T-helper 17 cell (primary cell): ENCODE measurements around the gene PACS2. TPM values are rescaled to one million over a fixed set of nuclear protein-coding genes. Genes with fewer than 3 reads are reported as not detected.
A peak's percentile ranks its signal among the peaks of the same experiment; 100 is the strongest.

Source experiments
- ATAC-seq: fragments of 150-1000 bp; cut with Tn5 transposase; 2 replicates; pipeline ENCODE4 v1.10.0; 2021; ENCODE audit warnings: mild to moderate bottlenecking, moderate library complexity
- DNase-seq, 3 donors: peaks; one replicate each; pipeline versions ENCODE4 v3.0.0 to v3.0.0-alpha.2; 2020 to 2021
- H3K9me3 ChIP-seq: one replicate; pipeline ENCODE4 v1.7.0; 2013; ENCODE audit warnings: low read length, mild to moderate bottlenecking; ENCODE audit not compliant: control insufficient read depth, poor library complexity, severe bottlenecking
- H3K27ac Mint-ChIP-seq: one replicate; pipeline ENCODE4 v1.8.0; 2022; ENCODE audit warnings: mild to moderate bottlenecking, moderate library complexity, mixed read lengths
- H3K27me3 Mint-ChIP-seq: one replicate; pipeline ENCODE4 v1.8.0; 2022; ENCODE audit warnings: mixed read lengths
- H3K36me3 Mint-ChIP-seq: one replicate; pipeline ENCODE4 v1.8.0; 2022; ENCODE audit warnings: low read depth, mixed read lengths
- H3K4me1 Mint-ChIP-seq: one replicate; pipeline ENCODE4 v1.8.0; 2022; ENCODE audit warnings: mild to moderate bottlenecking, mixed read lengths
- H3K4me3 Mint-ChIP-seq: one replicate; pipeline ENCODE4 v1.8.0; 2022; ENCODE audit warnings: mild to moderate bottlenecking, moderate library complexity, mixed read lengths
- total RNA-seq, 4 donors: library from RNA in 2 of 4; stranded (reverse) in 2 of 4; gene quantifications; one replicate each; pipeline ENCODE4 v1.2.3 and lab custom pipeline; 2022 to 2026

Gene PACS2
- total RNA-seq, 2 donors from 2014 or later, result 56.0 to 64.9 TPM

GRCh38 chr14:105374389-105374788 lies 59.8 kb downstream of the PACS2 start:
- Mint-ChIP-seq H3K27me3 (no peaks in the 10 kb centered on the region), H3K4me3 (no peak overlapping the region), H3K27ac (no peak overlapping the region), H3K36me3 (peaks cover 2% of the 10 kb centered on the region), H3K4me1 (peaks cover 12% of the 10 kb centered on the region)
- no peaks in the 10 kb centered on the region for H3K9me3 ChIP-seq
- no peak for ATAC-seq
- no peak for DNase-seq

DNA sequence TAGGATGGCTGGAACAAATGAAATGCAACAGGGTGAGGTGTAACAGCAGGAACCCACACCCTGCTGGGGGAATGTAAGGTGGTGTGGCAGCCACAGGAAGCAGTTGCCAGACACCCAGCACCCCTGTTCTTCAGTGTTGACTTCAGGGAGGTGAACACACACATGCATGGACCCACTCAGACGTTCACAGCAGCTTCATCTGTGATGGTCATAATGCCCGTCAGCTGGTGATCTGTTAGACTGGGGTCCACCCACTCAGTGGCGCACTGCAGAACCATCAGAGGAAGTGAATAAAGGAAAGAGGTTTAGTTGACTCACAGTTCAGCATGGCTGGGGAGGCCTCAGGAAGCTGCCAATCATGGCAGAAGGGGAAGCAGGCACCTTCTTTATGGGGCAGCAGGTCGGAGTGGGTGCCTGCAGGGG lies 61.1 kb downstream of the PACS2 start:
- H3K9me3 ChIP-seq, result no peaks in the 10 kb centered on the region
- ATAC-seq (peak; percentile 16), DNase-seq (no peak)
- Mint-ChIP-seq H3K27me3 (no peaks in the 10 kb centered on the region), H3K4me1 (peaks cover 12% of the 10 kb centered on the region), H3K27ac (peak overlapping the region; percentile 19), H3K4me3 (peak overlapping the region; percentile 39), H3K36me3 (peaks cover 2% of the 10 kb centered on the region)

- no peaks in the 10 kb centered on the region for H3K9me3 ChIP-seq
- H3K36me3 Mint-ChIP-seq, result no peaks in the 10 kb centered on the region
- ATAC-seq, result no peak
- no peak overlapping the region for H3K4me3 Mint-ChIP-seq
- no peaks in the 10 kb centered on the region for H3K27me3 Mint-ChIP-seq
- DNase-seq, result no peak
- peaks cover 8% of the 10 kb centered on the region for H3K4me1 Mint-ChIP-seq
- no peak overlapping the region for H3K27ac Mint-ChIP-seq
These were observed 62.2 kb downstream of the PACS2 start for GRCh38 chr14:105376521-105377440.

DNA sequence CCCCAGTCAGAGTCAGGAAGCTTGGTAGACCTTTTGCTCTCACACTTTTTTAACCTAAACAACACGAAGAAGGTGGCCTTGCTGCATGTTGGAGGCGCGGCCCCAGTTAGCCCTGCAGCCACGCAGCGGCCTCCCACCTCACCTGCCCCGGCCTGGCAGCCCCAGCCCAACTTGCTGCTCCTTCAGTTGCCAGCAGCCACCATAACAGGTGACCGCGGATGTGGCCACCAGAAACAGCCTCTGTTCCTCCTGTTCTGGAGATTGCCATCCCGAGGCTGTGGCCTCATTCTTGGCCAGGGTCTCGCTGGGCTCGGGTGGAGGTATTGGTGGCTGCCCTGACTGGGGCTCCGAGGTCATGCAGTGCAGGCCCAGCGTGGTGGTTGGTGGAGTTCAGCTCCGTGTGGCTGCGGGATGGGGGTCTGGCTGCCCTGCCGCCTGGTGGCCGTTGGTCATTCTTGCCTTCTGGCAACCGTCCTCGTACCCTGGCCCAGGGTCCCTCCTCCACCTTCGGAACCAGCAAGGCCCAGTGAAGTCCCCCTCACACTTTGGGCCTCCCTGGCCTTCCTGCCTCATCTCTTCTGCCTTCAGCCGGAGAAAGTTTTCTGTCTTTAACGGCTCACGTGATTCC lies 63.1 kb downstream of the PACS2 start:
- H3K9me3 ChIP-seq, result no peaks in the 10 kb centered on the region
- Mint-ChIP-seq H3K4me3 (no peak overlapping the region), H3K4me1 (peaks cover 8% of the 10 kb centered on the region), H3K27me3 (no peaks in the 10 kb centered on the region), H3K27ac (no peak overlapping the region), H3K36me3 (no peaks in the 10 kb centered on the region)
- DNase-seq, result no peak
- ATAC-seq, result no peak

GRCh38 chr14:105378199-105378598 lies 63.7 kb downstream of the PACS2 start:
- Mint-ChIP-seq H3K4me1 (peaks cover 8% of the 10 kb centered on the region), H3K27ac (no peak overlapping the region), H3K4me3 (no peak overlapping the region), H3K36me3 (no peaks in the 10 kb centered on the region), H3K27me3 (no peaks in the 10 kb centered on the region)
- H3K9me3 ChIP-seq, result no peaks in the 10 kb centered on the region
- DNase-seq, result no peak
- no peak for ATAC-seq

DNA sequence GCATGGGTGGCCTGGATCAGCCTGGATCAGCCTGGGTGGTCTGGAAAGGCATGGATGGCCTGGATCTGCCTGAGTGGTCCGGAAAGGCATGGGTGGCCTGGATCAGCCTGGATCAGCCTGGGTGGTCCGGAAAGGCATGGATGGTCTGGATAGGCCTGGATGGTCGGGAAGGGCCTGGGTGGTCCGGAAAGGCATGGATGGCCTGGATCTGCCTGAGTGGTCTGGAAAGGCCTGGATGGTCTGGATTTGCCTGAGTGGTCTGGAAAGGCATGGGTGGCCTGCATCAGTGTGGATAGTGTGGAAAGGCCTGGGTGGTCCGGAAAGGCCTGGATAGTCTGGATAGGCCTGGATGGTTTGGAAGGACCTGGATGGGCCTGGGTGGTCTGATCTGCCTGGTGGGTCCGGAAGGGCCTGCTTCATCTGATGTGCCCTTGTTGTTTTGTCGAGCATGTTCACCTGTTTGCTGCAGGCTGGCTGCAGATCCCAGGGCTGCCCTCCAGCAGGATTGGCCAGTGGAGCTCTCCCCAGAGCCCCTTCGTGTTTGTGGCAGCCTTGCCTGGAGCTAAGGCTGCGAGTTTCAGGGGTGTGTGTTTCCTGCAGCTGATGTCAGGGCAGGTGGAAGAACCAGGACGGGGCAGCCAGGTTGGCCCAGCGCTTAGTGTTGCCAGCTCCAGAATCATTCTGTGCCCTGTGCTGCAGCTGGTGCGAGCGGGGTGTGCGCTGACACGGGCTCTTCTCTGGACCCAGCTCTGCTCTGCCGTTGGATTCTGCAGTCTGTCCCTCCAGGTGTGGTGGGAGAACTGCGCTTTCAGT lies 64.5 kb downstream of the PACS2 start:
- Mint-ChIP-seq H3K4me1 (peaks cover 8% of the 10 kb centered on the region), H3K27me3 (no peaks in the 10 kb centered on the region), H3K27ac (no peak overlapping the region), H3K36me3 (no peaks in the 10 kb centered on the region), H3K4me3 (no peak overlapping the region)
- H3K9me3 ChIP-seq, result no peaks in the 10 kb centered on the region
- DNase-seq (no peak), ATAC-seq (no peak)

GRCh38 chr14:105379946-105380345 lies 65.4 kb downstream of the PACS2 start:
- no peak overlapping the region for H3K4me3 Mint-ChIP-seq
- ATAC-seq (no peak), DNase-seq (no peak)
- no peaks in the 10 kb centered on the region for H3K9me3 ChIP-seq
- H3K36me3 Mint-ChIP-seq, result no peaks in the 10 kb centered on the region
- H3K27ac Mint-ChIP-seq, result no peak overlapping the region
- H3K4me1 Mint-ChIP-seq, result peaks cover 8% of the 10 kb centered on the region
- H3K27me3 Mint-ChIP-seq, result no peaks in the 10 kb centered on the region

DNA sequence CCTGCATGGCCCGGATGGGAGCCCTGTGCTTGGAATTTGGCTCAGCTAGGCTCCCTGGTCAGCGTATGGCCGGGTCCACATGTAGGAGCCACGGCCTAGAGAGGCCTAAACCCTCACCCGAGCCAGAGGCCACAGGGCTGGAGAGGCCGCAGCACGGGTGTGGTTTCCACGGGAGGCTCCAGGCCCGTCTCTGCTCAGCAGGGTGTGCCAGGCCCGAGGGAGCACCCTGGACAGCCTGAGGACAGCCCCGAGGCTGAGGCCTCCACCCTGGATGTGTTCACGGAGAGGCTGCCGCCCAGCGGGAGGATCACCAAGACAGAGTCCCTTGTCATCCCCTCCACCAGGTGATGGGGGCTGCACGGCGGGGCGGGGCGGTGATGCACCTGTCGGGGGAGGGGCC lies 66.2 kb downstream of the PACS2 start:
- DNase-seq (no peak), ATAC-seq (no peak)
- Mint-ChIP-seq H3K27ac (no peak overlapping the region), H3K27me3 (no peaks in the 10 kb centered on the region), H3K4me1 (peaks cover 4% of the 10 kb centered on the region), H3K36me3 (no peaks in the 10 kb centered on the region), H3K4me3 (no peak overlapping the region)
- no peaks in the 10 kb centered on the region for H3K9me3 ChIP-seq

- Mint-ChIP-seq H3K4me3 (no peak overlapping the region), H3K36me3 (no peaks in the 10 kb centered on the region)
- ATAC-seq, result no peak
These were observed 67.1 kb downstream of the PACS2 start for GRCh38 chr14:105381446-105382342.

GRCh38 chr14:105382343-105383082 lies 68.0 kb downstream of the PACS2 start:
- Mint-ChIP-seq H3K27ac (no peak overlapping the region), H3K4me1 (no peaks in the 10 kb centered on the region), H3K36me3 (no peaks in the 10 kb centered on the region), H3K4me3 (no peak overlapping the region), H3K27me3 (no peaks in the 10 kb centered on the region)
- H3K9me3 ChIP-seq, result no peaks in the 10 kb centered on the region
- ATAC-seq (no peak), DNase-seq (no peak)

More at GRCh38 chr14:105381446-105382342, 67.1 kb downstream of the PACS2 start:
- Mint-ChIP-seq H3K4me1 (no peaks in the 10 kb centered on the region), H3K27me3 (no peaks in the 10 kb centered on the region), H3K27ac (no peak overlapping the region)
- DNase-seq, result no peak
- no peaks in the 10 kb centered on the region for H3K9me3 ChIP-seq

- Mint-ChIP-seq H3K27me3 (no peaks in the 10 kb centered on the region), H3K4me1 (no peaks in the 10 kb centered on the region), H3K36me3 (no peaks in the 10 kb centered on the region), H3K4me3 (no peak overlapping the region), H3K27ac (no peak overlapping the region)
- ATAC-seq (no peak), DNase-seq (no peak)
- H3K9me3 ChIP-seq, result no peaks in the 10 kb centered on the region
These were observed 68.7 kb downstream of the PACS2 start for GRCh38 chr14:105383083-105383730.
